HepG2 (cell line): ENCODE data around the gene ARHGEF40. TPM values are rescaled to one million over a fixed set of nuclear protein-coding genes. Genes with fewer than 3 reads are reported as not detected.

Experiments
- CREM ChIP-seq, 2 experiments: sonication (generic) in 1 of 2; formaldehyde crosslinking in 1 of 2; IDR thresholded peaks; 2 replicates each; pipeline versions ENCODE4 v1.4.0 to v1.6.1; 2016 to 2020; ENCODE audit warnings: antibody characterized with exemption in 1 of 2, mild to moderate bottlenecking in 1 of 2, missing genetic modification reagents in 1 of 2
- PAXIP1 ChIP-seq: sonication (generic); formaldehyde crosslinking; conservative IDR thresholded peaks from 2 replicates; pipeline ENCODE4 v1.4.0; 2020; ENCODE audit warnings: mild to moderate bottlenecking, missing genetic modification reagents, moderate library complexity
- PHF8 ChIP-seq: sonication (generic); formaldehyde crosslinking; IDR thresholded peaks from 2 replicates; pipeline ENCODE4 v1.5.0; 2020; ENCODE audit warnings: missing genetic modification reagents
- RXRB ChIP-seq: IDR thresholded peaks from 2 replicates; pipeline ENCODE4 v1.6.1; 2016; ENCODE audit warnings: borderline replicate concordance, missing genetic modification reagents, missing compliant biosample characterization
- SIX4 ChIP-seq: sonication (generic); formaldehyde crosslinking; IDR thresholded peaks from 2 replicates; pipeline ENCODE4 v1.4.0; 2020; ENCODE audit warnings: missing genetic modification reagents
- SP1 ChIP-seq, 2 experiments: fragments of 450-650 bp in 1 of 2; sonication (generic) in 1 of 2; formaldehyde crosslinking in 1 of 2; IDR thresholded peaks; 2 replicates each; pipeline versions ENCODE4 v1.4.0 to v1.6.1; 2016 to 2020; ENCODE audit warnings: missing genetic modification reagents in 1 of 2
- ZKSCAN1 ChIP-seq: fragments of 150-350 bp; IDR thresholded peaks from 2 replicates; pipeline ENCODE4 v1.6.1; 2014; ENCODE audit warnings: low read length
- ZMAT3 ChIP-seq: sonication (generic); formaldehyde crosslinking; conservative IDR thresholded peaks from 2 replicates; pipeline ENCODE4 v1.7.0; 2021; ENCODE audit warnings: missing genetic modification reagents
- ZNF230 ChIP-seq: sonication (generic); formaldehyde crosslinking; IDR thresholded peaks from 2 replicates; pipeline ENCODE4 v1.4.0; 2020; ENCODE audit warnings: mild to moderate bottlenecking, missing genetic modification reagents
- polyA plus RNA-seq, 8 experiments: library from polyadenylated mRNA; depleted of rRNA in 3 of 8; stranded (reverse) in 7 of 8; unstranded in 1 of 8; fragments of >200 nt; fragmentation: Illumina TruSeq in 4 of 8; extraction: Trizol in 4 of 8; gene quantifications; 2 replicates each; pipeline versions ENCODE4 v1.2.1 to v1.2.3, GENCODE V29; 2011 to 2016; ENCODE audit warnings: low read depth in 4 of 8, missing spikeins in 1 of 8, mixed read lengths in 1 of 8; ENCODE audit not compliant: insufficient read depth in 1 of 8
- total RNA-seq, 5 experiments: library from RNA; depleted of rRNA; stranded (reverse); fragments of >200 nt; fragmentation: Illumina TruSeq; extraction: Trizol; gene quantifications; 2 replicates each; pipeline ENCODE4 v1.2.3, GENCODE V29; 2016; ENCODE audit warnings: low read depth in 1 of 5
- TF ChIP-seq, protein P1 (sequence below): IDR thresholded peaks from 2 replicates; pipeline ENCODE4 v1.6.1; 2016; ENCODE audit warnings: low read depth, borderline replicate concordance
- TF ChIP-seq, protein P2 (sequence below): sonication (generic); formaldehyde crosslinking; IDR thresholded peaks from 2 replicates; pipeline ENCODE4 v1.8.1; 2023; ENCODE audit warnings: missing genetic modification reagents, inconsistent platforms, borderline replicate concordance
- TF ChIP-seq, protein P3 (sequence below), 2 experiments: sonication (generic) in 1 of 2; formaldehyde crosslinking in 1 of 2; IDR thresholded peaks; 2 replicates each; pipeline versions ENCODE4 v1.6.1 to v1.9.0; 2014 to 2022; ENCODE audit warnings: antibody characterized with exemption in 1 of 2, borderline replicate concordance in 1 of 2, inconsistent platforms in 1 of 2, low read depth in 1 of 2, missing genetic modification reagents in 1 of 2
- TF ChIP-seq, protein P4 (sequence below): sonication (generic); formaldehyde crosslinking; IDR thresholded peaks from 2 replicates; pipeline ENCODE4 v1.4.0; 2020; ENCODE audit warnings: missing genetic modification reagents, borderline replicate concordance

The ARHGEF40 gene
- total and polyA plus RNA-seq, 2 of the 13 experiments (the other 11 are each of a cell fraction or from before 2014, with no cell fraction given), result 28.1 to 78.1 TPM

DNA sequence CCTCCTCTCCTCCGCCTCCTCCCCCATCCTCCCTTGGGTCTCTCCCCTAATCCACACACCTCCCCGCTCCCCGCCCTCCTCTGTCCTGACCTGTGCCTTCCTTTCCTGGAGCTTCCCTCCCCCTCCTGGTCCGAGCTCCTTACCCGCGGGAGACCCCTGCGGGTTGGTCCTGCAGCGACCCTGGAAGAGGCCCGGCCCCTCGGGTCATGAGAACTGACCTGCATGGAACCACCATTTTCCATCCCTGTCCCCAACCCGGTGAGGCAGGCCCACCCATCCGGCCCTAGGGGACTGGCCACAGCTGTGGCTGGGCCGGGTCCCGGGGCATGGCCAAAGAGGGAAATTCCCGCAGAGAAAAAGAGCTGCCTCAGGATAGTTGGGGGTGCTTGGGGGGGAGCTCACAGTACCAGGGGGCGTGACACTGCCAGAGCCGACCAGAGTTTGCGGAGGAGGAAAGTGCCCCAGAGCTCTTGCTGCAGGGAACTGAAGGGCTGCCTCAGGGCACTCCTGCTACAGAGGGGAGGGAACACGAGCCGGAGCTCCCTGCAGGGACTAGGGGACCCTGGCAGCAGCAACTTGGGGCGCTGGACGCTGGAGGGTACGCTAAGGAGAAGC is 613 bp downstream of the ARHGEF40 start (continued):
- TF ChIP-seq SIX4 (CRISPR knock-in tag), result no peak
- TF ChIP-seq SP1 (IDR thresholded peaks at IDR 0.05), result no peak
- no peak for TF ChIP-seq SP1 (CRISPR knock-in tag; IDR thresholded peaks at IDR 0.05)
- TF ChIP-seq, protein P1, sequence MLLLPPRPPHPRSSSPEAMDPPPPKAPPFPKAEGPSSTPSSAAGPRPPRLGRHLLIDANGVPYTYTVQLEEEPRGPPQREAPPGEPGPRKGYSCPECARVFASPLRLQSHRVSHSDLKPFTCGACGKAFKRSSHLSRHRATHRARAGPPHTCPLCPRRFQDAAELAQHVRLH, result no peak
- TF ChIP-seq PAXIP1 (CRISPR knock-in tag), result peak; percentile 58
- TF ChIP-seq, protein P2, sequence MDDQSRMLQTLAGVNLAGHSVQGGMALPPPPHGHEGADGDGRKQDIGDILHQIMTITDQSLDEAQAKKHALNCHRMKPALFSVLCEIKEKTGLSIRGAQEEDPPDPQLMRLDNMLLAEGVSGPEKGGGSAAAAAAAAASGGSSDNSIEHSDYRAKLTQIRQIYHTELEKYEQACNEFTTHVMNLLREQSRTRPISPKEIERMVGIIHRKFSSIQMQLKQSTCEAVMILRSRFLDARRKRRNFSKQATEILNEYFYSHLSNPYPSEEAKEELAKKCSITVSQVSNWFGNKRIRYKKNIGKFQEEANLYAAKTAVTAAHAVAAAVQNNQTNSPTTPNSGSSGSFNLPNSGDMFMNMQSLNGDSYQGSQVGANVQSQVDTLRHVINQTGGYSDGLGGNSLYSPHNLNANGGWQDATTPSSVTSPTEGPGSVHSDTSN (CRISPR knock-in tag), result no peak
- TF ChIP-seq CREM (IDR thresholded peaks at IDR 0.05), result no peak
- TF ChIP-seq CREM (CRISPR knock-in tag; IDR thresholded peaks at IDR 0.05), result no peak
- TF ChIP-seq, protein P3, sequence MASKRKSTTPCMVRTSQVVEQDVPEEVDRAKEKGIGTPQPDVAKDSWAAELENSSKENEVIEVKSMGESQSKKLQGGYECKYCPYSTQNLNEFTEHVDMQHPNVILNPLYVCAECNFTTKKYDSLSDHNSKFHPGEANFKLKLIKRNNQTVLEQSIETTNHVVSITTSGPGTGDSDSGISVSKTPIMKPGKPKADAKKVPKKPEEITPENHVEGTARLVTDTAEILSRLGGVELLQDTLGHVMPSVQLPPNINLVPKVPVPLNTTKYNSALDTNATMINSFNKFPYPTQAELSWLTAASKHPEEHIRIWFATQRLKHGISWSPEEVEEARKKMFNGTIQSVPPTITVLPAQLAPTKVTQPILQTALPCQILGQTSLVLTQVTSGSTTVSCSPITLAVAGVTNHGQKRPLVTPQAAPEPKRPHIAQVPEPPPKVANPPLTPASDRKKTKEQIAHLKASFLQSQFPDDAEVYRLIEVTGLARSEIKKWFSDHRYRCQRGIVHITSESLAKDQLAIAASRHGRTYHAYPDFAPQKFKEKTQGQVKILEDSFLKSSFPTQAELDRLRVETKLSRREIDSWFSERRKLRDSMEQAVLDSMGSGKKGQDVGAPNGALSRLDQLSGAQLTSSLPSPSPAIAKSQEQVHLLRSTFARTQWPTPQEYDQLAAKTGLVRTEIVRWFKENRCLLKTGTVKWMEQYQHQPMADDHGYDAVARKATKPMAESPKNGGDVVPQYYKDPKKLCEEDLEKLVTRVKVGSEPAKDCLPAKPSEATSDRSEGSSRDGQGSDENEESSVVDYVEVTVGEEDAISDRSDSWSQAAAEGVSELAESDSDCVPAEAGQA (IDR thresholded peaks at IDR 0.05; ENCODE audit: low read depth), result peak; percentile 57; the same call in 1 of the 2 replicates
- TF ChIP-seq, protein P3 (CRISPR knock-in tag; IDR thresholded peaks at IDR 0.05; ENCODE audit: borderline replicate concordance), result no peak
- TF ChIP-seq, protein P4, sequence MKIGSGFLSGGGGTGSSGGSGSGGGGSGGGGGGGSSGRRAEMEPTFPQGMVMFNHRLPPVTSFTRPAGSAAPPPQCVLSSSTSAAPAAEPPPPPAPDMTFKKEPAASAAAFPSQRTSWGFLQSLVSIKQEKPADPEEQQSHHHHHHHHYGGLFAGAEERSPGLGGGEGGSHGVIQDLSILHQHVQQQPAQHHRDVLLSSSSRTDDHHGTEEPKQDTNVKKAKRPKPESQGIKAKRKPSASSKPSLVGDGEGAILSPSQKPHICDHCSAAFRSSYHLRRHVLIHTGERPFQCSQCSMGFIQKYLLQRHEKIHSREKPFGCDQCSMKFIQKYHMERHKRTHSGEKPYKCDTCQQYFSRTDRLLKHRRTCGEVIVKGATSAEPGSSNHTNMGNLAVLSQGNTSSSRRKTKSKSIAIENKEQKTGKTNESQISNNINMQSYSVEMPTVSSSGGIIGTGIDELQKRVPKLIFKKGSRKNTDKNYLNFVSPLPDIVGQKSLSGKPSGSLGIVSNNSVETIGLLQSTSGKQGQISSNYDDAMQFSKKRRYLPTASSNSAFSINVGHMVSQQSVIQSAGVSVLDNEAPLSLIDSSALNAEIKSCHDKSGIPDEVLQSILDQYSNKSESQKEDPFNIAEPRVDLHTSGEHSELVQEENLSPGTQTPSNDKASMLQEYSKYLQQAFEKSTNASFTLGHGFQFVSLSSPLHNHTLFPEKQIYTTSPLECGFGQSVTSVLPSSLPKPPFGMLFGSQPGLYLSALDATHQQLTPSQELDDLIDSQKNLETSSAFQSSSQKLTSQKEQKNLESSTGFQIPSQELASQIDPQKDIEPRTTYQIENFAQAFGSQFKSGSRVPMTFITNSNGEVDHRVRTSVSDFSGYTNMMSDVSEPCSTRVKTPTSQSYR (CRISPR knock-in tag), result peak; percentile 76
- peak; percentile 76; the same call in 1 of the 2 replicates for TF ChIP-seq ZNF230
- no peak for TF ChIP-seq ZKSCAN1
- TF ChIP-seq PHF8, result peak; percentile 64
- peak; percentile 78; the same call in 1 of the 2 replicates for TF ChIP-seq ZMAT3
- peak; percentile 62; the same call in 1 of the 2 replicates for TF ChIP-seq RXRB (CRISPR knock-in tag)
